Caco-2 (cell line): ENCODE data around the gene LRRC40. TPM values are rescaled to one million over a fixed set of nuclear protein-coding genes. Genes with fewer than 3 reads are reported as not detected.
"Not testable (repeated sequence)": the region's sequence is repeated elsewhere in the genome, so short reads cannot be mapped to it uniquely, and the experiment has no call there.

Experiments used
- BruUV-seq: library from RNA; stranded (reverse); fragments of 400-500 nt; replicated peaks from 2 replicates; lab custom pipeline; 2021; lab: Mats Ljungman, UMichigan
- CTCF ChIA-PET: fragments of 300-600 bp; sonication (Branson Sonifier 250); formaldehyde crosslinking; loops from one replicate; lab custom pipeline; 2022; ENCODE audit warnings: antibody characterized with exemption; lab: Charles Lee
- POLR2A ChIA-PET: fragments of 300-600 bp; sonication (Branson Sonifier 250); formaldehyde crosslinking; loops from one replicate; lab custom pipeline; 2022; ENCODE audit warnings: antibody characterized with exemption; lab: Charles Lee
- DNase-seq, 2 experiments: peaks; one replicate each; pipeline versions ENCODE4 v3.0.0 to v3.0.0-alpha.2; 2020 to 2022
- H3K27me3 ChIP-seq: replicated peaks from 2 replicates; pipeline ENCODE4 v1.6.0; 2011; ENCODE audit warnings: low read length; ENCODE audit not compliant: control insufficient read depth, insufficient read depth
- H3K36me3 ChIP-seq: 2 replicates; pipeline ENCODE4 v1.5.1; 2011; ENCODE audit warnings: low read length; ENCODE audit not compliant: control insufficient read depth, insufficient read depth
- H3K4me1 ChIP-seq: fragments of 250-450 bp; sonication (Bioruptor Pico); 2 replicates; pipeline ENCODE4 v1.5.1; 2020; ENCODE audit warnings: mild to moderate bottlenecking
- H3K4me3 ChIP-seq: 2 replicates; pipeline ENCODE4 v1.5.1; 2011; ENCODE audit warnings: low read depth, mild to moderate bottlenecking, control low read depth, low read length
- H3K9me3 ChIP-seq: fragments of 250-450 bp; sonication (Bioruptor Pico); 2 replicates; pipeline ENCODE4 v1.5.1; 2020; ENCODE audit warnings: mild to moderate bottlenecking, moderate library complexity
- H3K27ac Mint-ChIP-seq: one replicate; pipeline ENCODE4 v1.8.0; 2022; ENCODE audit warnings: mixed read lengths; ENCODE audit not compliant: unreplicated experiment
- H3K27me3 Mint-ChIP-seq: one replicate; pipeline ENCODE4 v1.8.0; 2022; ENCODE audit warnings: mixed read lengths; ENCODE audit not compliant: insufficient read depth, unreplicated experiment
- H3K36me3 Mint-ChIP-seq: one replicate; pipeline ENCODE4 v1.8.0; 2022; ENCODE audit warnings: mild to moderate bottlenecking, mixed read lengths; ENCODE audit not compliant: insufficient read depth, unreplicated experiment
- H3K4me1 Mint-ChIP-seq: one replicate; pipeline ENCODE4 v1.8.0; 2022; ENCODE audit warnings: low read depth, mixed read lengths; ENCODE audit not compliant: unreplicated experiment
- H3K4me3 Mint-ChIP-seq: one replicate; pipeline ENCODE4 v1.8.0; 2022; ENCODE audit warnings: mild to moderate bottlenecking, moderate library complexity, mixed read lengths; ENCODE audit not compliant: unreplicated experiment
- H3K9me3 Mint-ChIP-seq: one replicate; pipeline ENCODE4 v1.8.0; 2022; ENCODE audit warnings: mixed read lengths; ENCODE audit not compliant: unreplicated experiment
- intact Hi-C: fragments of 100-400 bp; cut with micrococcal nuclease; formaldehyde crosslinking; loops from one replicate; pipeline ENCODE4 v1.10.0; 2022; ENCODE audit not compliant: unreplicated experiment
- total RNA-seq: library from RNA; stranded (reverse); gene quantifications from 2 replicates; pipeline ENCODE4 v1.2.3, GENCODE V29; 2022
- TF ChIP-seq, protein P1 (sequence below), 2 experiments: fragments of 200-600 bp in 1 of 2; IDR thresholded peaks; 1 replicate in 1 of 2; 2 replicates in 1 of 2; pipeline versions ENCODE4 v1.5.1 to v1.8.0; 2011 to 2022; ENCODE audit warnings: antibody characterized with exemption in 1 of 2, control low read depth in 1 of 2, inconsistent platforms in 1 of 2, low read depth in 1 of 2, low read length in 1 of 2, mild to moderate bottlenecking in 1 of 2, moderate library complexity in 1 of 2; ENCODE audit not compliant: insufficient read depth in 1 of 2, severe bottlenecking in 1 of 2, unreplicated experiment in 1 of 2

Gene LRRC40
- total RNA-seq, 1 experiment from 2014 or later, result 15.6 TPM

DNA sequence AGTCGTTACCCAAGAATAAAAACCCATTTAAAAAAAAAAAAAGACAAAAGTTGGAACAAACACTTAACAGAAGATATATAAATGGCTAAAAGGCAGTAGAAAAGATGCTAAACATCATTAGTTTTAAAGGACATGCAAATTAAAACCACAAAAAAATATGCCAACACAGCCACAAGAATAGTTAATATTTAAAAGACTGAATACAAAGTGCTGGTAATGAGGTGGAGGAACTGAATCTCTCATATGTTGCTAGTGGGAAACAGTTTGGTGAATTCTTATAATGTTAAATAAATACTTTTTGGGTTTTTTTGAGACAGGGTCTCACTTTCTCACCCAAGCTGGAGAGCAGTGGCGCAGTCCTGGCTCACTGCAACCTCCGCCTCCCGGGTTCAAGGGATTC lies 10.0 kb downstream of the LRRC40 start:
- no peaks in the 10 kb centered on the region for H3K27me3 Mint-ChIP-seq
- H3K36me3 ChIP-seq, result no peaks in the 10 kb centered on the region
- H3K9me3 ChIP-seq, result no peaks in the 10 kb centered on the region
- H3K4me1 ChIP-seq, result no peaks in the 10 kb centered on the region
- H3K27me3 ChIP-seq, result no peaks in the 10 kb centered on the region
- H3K4me3 Mint-ChIP-seq, result no peak overlapping the region
- H3K4me1 Mint-ChIP-seq, result no peaks in the 10 kb centered on the region
- no peak overlapping the region for H3K4me3 ChIP-seq
- POLR2A ChIA-PET, result no interaction called here
- DNase-seq, result no peak
- H3K36me3 Mint-ChIP-seq, result no peaks in the 10 kb centered on the region
- no TSS peak for BruUV-seq
- CTCF ChIA-PET, result no interaction called here
- H3K27ac Mint-ChIP-seq, result no peak overlapping the region
- TF ChIP-seq, protein P1, sequence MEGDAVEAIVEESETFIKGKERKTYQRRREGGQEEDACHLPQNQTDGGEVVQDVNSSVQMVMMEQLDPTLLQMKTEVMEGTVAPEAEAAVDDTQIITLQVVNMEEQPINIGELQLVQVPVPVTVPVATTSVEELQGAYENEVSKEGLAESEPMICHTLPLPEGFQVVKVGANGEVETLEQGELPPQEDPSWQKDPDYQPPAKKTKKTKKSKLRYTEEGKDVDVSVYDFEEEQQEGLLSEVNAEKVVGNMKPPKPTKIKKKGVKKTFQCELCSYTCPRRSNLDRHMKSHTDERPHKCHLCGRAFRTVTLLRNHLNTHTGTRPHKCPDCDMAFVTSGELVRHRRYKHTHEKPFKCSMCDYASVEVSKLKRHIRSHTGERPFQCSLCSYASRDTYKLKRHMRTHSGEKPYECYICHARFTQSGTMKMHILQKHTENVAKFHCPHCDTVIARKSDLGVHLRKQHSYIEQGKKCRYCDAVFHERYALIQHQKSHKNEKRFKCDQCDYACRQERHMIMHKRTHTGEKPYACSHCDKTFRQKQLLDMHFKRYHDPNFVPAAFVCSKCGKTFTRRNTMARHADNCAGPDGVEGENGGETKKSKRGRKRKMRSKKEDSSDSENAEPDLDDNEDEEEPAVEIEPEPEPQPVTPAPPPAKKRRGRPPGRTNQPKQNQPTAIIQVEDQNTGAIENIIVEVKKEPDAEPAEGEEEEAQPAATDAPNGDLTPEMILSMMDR (IDR thresholded peaks at IDR 0.05; ENCODE audit: insufficient read depth in 1 of 2, low read depth in 1 of 2, low read length in 1 of 2, severe bottlenecking in 1 of 2, unreplicated experiment in 1 of 2), result no peak
- intact Hi-C loops, result no loop called here
- no peaks in the 10 kb centered on the region for H3K9me3 Mint-ChIP-seq

DNA sequence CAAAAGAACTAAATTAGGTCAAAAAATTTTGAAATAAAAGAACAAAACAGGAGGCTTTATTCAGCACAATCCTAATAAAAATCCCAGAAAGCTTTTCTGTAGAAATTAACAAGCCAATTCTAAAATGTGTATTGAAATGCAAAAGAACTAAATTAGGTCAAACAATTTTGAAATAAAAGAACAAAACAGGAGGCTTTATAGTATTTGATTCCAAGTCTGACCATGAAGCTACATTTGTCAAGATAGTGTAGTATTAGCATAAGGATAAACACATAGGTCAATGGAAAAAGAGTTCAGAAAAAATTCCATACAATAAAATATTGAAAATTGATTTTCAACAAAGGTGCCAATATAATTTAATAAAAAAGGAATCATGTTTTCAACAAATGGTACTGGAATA lies 10.8 kb downstream of the LRRC40 start:
- TF ChIP-seq, protein P1 (IDR thresholded peaks at IDR 0.05; ENCODE audit: insufficient read depth in 1 of 2, low read depth in 1 of 2, low read length in 1 of 2, severe bottlenecking in 1 of 2, unreplicated experiment in 1 of 2), result no peak
- H3K27me3 Mint-ChIP-seq, result no peaks in the 10 kb centered on the region
- ChIA-PET POLR2A (no interaction called here), CTCF (no interaction called here)
- Histone ChIP-seq H3K4me3 (no peak overlapping the region), H3K27me3 (no peaks in the 10 kb centered on the region), H3K4me1 (no peaks in the 10 kb centered on the region), H3K9me3 (no peaks in the 10 kb centered on the region), H3K36me3 (no peaks in the 10 kb centered on the region)
- H3K4me3 Mint-ChIP-seq, result no peak overlapping the region
- H3K4me1 Mint-ChIP-seq, result no peaks in the 10 kb centered on the region
- DNase-seq, result no peak
- intact Hi-C loops, result no loop called here
- no peaks in the 10 kb centered on the region for H3K36me3 Mint-ChIP-seq
- no TSS peak for BruUV-seq
- H3K27ac Mint-ChIP-seq, result no peak overlapping the region
- no peaks in the 10 kb centered on the region for H3K9me3 Mint-ChIP-seq

GRCh38 chr1:70192446-70192845 lies 12.9 kb downstream of the LRRC40 start:
- POLR2A ChIA-PET, DNase-seq, H3K4me1 Mint-ChIP-seq, H3K4me3 Mint-ChIP-seq, H3K27me3 ChIP-seq, CTCF ChIA-PET, H3K4me3 ChIP-seq, H3K9me3 Mint-ChIP-seq, H3K27ac Mint-ChIP-seq, BruUV-seq, H3K27me3 Mint-ChIP-seq, intact Hi-C loops, H3K36me3 ChIP-seq, H3K9me3 ChIP-seq, H3K36me3 Mint-ChIP-seq, H3K4me1 ChIP-seq: not testable (repeated sequence)

GRCh38 chr1:70190180-70190579 lies 15.2 kb downstream of the LRRC40 start:
- no peaks in the 10 kb centered on the region for H3K4me1 Mint-ChIP-seq

More at GRCh38 chr1:70190180-70190579, 15.2 kb downstream of the LRRC40 start:
- H3K27ac Mint-ChIP-seq, result no peak overlapping the region
- CTCF ChIA-PET, result no interaction called here
- H3K4me1 ChIP-seq, result no peaks in the 10 kb centered on the region
- no peak for DNase-seq
- peaks cover 7% of the 10 kb centered on the region for H3K36me3 Mint-ChIP-seq
- BruUV-seq, result no TSS peak
- POLR2A ChIA-PET, result no interaction called here
- no peaks in the 10 kb centered on the region for H3K27me3 ChIP-seq
- no peaks in the 10 kb centered on the region for H3K9me3 Mint-ChIP-seq
- intact Hi-C loops, result no loop called here
- H3K4me3 ChIP-seq, result no peak overlapping the region
- TF ChIP-seq, protein P1 (IDR thresholded peaks at IDR 0.05; ENCODE audit: insufficient read depth in 1 of 2, low read depth in 1 of 2, low read length in 1 of 2, severe bottlenecking in 1 of 2, unreplicated experiment in 1 of 2), result no peak
- no peaks in the 10 kb centered on the region for H3K36me3 ChIP-seq
- H3K9me3 ChIP-seq, result no peaks in the 10 kb centered on the region
- no peaks in the 10 kb centered on the region for H3K27me3 Mint-ChIP-seq
- H3K4me3 Mint-ChIP-seq, result no peak overlapping the region
